Amygdala (tissue), 56 donors: ENCODE results near the gene GLIPR1.
"Not testable (repeated sequence)": the region's sequence is repeated elsewhere in the genome, so short reads cannot be mapped to it uniquely, and the experiment has no call there.

Experiments
- DNase-seq, 56 donors: peaks; one replicate each; lab custom pipeline; 2025; lab: John Stamatoyannopoulos, UW

Gene GLIPR1

GRCh38 chr12:75508159-75508558 is 27.6 kb downstream of the GLIPR1 start:
- DNase-seq = no peak

GRCh38 chr12:75509621-75510020 is 29.1 kb downstream of the GLIPR1 start:
- no peak for DNase-seq

- peak; percentile 69 to 98 (median 93) for DNase-seq
Measured at GRCh38 chr12:75511116-75512048, 30.8 kb downstream of the GLIPR1 start, which contains the start of gene KRR1. Gene KRR1 (minus strand): TSS chr12:75511609. CDS start chr12:75511597, 12 bp downstream.

DNA sequence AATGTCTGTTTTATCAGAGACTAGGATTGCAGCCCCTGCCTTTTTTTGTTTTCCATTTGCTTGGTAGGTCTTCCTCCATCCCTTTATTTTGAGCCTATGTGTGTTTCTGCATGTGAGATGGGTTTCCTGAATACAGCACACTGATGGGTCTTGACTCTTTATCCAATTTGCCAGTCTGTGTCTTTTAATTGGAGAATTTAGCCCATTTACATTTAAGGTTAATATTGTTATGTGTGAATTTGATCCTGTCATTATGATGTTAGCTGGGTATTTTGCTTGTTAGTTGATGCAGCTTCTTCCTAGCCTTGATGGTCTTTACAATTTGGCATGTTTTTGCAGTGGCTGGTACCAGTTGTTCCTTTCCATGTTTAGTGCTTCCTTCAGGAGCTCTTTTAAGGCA is 40.7 kb downstream of the GLIPR1 start:
- DNase-seq = not testable (repeated sequence)

DNA sequence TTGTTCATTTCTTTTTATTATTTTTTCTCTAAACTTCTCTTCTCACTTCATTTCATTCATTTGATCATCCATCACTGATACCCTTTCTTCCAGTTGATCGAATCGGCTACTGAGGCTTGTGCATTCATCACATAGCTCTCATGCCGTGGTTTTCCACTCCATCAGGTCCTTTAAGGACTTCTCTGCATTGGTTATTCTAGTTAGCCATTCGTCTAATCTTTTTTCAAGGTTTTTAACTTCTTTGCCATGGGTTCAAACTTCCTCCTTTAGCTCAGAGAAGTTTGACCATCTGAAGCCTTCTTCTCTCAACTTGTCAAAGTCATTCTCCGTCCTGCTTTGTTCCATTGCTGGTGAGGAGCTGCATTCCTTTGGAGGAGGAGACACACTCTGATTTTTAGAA is 41.6 kb downstream of the GLIPR1 start:
- not testable (repeated sequence) for DNase-seq

GRCh38 chr12:75525263-75525662 is 44.7 kb downstream of the GLIPR1 start:
- no peak for DNase-seq

DNA sequence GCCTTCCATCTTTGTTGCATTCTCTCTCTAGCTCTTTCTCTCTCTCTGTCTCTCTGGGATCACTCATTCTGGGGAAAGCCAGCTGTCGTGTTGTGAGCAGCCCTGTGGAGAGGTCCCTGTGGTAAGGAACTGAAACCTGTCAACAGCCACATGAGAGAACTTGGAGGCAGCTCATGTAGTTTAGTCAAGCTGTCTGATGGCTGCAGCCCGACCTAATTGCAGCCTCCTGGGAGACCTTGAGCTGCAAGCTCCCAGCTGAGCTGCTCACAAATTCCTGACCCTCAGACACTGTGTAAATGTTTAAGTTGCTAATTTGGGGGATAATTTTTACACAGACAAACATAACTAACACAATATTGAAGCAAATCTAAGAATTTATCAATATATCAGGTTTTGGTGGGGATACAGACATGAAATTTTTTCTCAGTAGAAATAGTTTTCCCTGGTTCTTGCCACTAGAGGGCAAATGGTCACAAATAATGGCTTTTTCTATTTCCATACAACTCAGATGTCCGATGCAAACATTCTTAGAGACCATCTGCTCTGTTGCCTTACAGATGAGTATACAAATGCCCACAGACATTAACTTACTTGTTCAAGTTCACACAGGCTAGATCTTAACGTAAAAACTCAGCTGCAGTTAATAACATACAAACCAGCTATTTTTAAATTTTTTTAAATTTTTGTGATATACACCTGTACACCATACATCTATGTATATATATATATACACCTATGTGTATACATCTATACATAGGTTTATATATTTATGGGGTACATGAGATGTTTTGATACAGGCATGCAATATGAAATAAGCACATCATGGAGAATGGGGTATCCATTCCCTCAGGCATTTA is 46.3 kb downstream of the GLIPR1 start:
- peak in 4 of 56 donors; percentile 1 to 5 (median 2) for DNase-seq

DNA sequence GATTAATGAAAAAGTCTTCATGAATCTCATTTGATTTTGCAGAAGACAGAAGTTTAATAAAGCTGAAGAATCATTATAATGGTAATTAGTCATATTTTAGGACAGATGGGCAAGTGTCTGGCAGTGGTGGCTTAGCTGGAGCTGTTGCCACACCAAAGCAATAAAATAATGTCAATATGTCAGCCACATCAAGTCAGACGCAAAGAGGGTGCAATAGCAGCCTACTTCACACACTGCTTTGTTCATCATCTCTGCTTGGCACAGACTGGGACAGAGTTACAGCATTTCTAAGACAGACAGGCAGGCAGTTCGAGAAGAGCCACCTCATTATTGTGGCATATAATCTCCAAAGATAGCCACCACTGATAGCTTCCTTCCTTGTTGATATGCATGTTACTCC is 47.7 kb downstream of the GLIPR1 start:
- DNase-seq = peak in 1 of 56 donors; percentile 12

DNA sequence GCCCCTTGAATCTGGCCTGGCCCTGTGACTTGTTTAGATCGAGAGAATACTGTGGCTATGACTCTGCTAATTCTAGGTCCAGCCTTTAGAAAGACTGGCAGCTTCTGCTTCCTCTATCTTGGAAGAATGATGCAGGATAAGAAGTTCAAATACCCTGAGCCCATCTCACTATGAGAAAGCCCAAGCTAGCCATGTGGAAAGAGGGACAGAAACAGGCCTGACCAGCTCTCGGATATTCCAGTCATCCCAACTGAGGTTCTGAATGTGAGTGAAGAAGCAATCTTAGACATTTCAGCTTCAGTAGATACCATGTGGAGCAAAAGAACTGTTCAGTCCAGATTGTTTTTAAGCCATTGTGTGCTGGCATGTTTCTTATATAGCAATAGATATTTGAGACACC is 48.1 kb downstream of the GLIPR1 start:
- DNase-seq = no peak

- DNase-seq = no peak
Measured at GRCh38 chr12:75529316-75529715, 48.8 kb downstream of the GLIPR1 start.

DNA sequence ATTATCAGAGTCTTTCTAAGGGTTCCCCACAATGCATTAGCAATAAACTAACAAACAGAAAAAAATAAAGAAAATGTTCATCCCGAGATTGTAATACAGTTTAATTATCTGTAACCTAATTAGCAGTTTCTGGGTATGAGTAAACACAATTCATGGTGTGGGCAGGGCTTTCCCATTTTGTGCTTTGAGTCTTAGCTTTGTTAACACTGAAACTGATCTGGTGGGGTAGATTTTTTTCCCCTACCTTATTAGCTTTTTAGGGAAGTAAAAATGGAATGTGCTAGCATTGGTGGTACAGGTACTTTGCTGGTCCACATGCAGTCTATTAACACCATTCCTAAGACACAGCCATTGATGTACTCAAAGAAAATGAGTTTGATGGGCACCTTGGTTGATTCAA is 49.3 kb downstream of the GLIPR1 start:
- no peak for DNase-seq

GRCh38 chr12:75533239-75533638 is 52.7 kb downstream of the GLIPR1 start:
- DNase-seq = no peak

- no peak for DNase-seq
Measured at GRCh38 chr12:75539889-75540288, 59.3 kb downstream of the GLIPR1 start.

DNA sequence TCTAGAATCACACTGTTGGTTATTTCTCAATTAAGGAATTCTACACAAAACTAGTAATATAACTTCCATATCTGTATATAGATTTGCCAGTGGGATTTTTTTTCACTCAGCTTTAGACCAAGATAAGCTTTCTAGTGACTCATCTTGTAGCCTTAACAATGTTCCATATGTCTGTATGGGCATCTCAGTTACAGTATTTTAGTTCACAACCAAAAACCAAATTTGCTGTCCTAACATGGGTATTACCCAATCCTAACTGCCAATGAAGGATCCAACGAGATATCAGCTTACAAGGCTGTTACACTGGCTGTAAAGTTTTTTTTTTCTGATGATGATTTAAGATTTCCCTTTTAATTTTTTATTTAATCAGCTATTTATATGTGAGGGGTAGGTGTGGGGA is 62.4 kb downstream of the GLIPR1 start:
- no peak for DNase-seq

- no peak for DNase-seq
Measured at GRCh38 chr12:75543529-75543928, 63.0 kb downstream of the GLIPR1 start.

GRCh38 chr12:75545636-75546035 is 65.1 kb downstream of the GLIPR1 start:
- no peak for DNase-seq

- no peak for DNase-seq
Measured at GRCh38 chr12:75548879-75549278, 68.3 kb downstream of the GLIPR1 start.

DNA sequence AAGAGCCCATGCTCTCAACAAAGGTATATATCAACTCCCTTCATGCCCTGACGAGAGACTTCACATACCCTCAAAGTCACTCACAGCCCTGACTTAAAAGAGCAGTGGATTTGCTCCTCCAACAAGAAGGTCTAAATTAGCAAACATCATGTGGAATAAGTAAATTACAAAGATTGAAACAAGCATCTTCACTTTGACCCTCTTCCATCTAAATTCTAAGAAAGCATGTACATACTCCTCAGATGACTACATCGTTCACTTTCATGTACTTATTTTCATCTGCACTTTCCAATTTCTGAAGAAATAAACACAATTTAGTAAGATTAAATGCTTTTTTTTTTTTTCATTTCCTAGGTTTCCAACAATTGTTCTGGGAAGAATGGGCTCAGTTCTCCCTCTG is 69.4 kb downstream of the GLIPR1 start:
- no peak for DNase-seq

DNA sequence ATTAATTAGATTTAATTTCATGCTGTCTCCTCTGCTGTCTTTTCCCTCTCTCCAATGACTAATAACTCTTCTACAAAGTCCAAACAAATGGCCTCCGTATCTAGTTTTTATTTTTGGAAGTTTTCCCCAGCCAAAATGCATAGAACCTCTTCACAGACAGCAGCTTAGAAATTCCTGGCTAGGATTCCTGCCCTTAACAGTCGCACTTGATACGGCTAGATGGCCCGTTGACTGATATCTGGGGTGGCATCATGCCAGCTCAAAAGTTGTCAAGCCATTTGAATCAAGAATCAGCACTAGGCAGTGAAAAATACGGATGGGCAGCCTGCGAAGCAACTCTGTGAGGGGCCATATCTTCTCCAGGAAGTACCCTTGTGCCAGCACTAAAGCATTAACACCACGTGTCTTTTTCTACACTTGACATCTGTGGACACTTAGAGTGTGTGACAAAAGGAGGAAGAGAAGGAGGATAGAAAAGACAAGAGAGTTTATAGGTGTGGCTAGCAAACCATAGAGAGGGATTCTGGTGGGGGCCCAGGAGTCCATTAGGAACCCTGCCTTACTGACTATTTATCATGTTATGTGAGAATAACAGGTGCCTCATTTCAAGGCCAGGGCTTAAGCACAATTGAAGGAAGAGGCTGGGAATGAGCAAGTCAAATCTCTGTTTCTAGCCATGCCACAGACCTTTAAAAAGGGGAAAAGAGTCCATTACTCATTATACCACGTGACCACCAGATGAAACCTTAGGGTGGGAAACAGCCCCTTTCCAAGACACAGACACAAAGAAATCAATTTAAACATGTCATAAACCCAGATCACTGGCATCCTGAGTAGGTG is 70.1 kb downstream of the GLIPR1 start:
- DNase-seq = no peak

DNA sequence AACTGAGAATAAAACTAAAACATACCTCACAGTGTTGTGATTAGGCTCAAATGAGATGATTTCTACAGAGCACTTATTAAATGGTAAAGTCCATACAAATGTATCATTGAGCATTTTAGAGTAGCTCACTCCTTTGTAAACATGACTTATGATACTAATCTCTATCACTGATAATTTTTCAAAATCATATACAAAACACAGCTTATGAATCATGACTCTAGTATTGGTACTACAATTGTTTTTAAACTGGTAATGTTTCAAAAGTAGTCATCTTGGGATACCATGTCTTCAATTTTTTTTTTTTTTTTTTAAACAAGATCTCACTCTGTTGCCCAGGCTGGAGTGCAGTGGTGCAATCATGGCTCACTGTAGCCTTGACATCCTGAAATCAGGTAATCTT is 70.9 kb downstream of the GLIPR1 start:
- no peak for DNase-seq
